Hematopoietic multipotent progenitor cell (in vitro differentiated cells): ENCODE data around the gene FGF14. TPM values are rescaled to one million over a fixed set of nuclear protein-coding genes. Genes with fewer than 3 reads are reported as not detected.
"Not testable (repeated sequence)": the region's sequence is repeated elsewhere in the genome, so short reads cannot be mapped to it uniquely, and the experiment has no call there.

Experiments used
- DNase-seq, 3 donors: peaks; one replicate each; pipeline ENCODE4 v3.0.0-alpha.2; 2011 to 2015; ENCODE audit warnings: low read depth in 2 of 3, low spot score in 2 of 3
- total RNA-seq: library from RNA; depleted of rRNA; stranded (reverse); fragments of >200 nt; gene quantifications from one replicate; pipeline ENCODE4 v1.2.3, GENCODE V29; 2012

FGF14 gene
- total RNA-seq, 1 donor: under 0.01 TPM

GRCh38 chr13:101893021-101893420, 508.8 kb downstream of the FGF14 start:
- DNase-seq: no peak

GRCh38 chr13:101892296-101892695, 509.6 kb downstream of the FGF14 start:
- DNase-seq: no peak

GRCh38 chr13:101881593-101881992, 520.3 kb downstream of the FGF14 start:
- DNase-seq: no peak

DNA sequence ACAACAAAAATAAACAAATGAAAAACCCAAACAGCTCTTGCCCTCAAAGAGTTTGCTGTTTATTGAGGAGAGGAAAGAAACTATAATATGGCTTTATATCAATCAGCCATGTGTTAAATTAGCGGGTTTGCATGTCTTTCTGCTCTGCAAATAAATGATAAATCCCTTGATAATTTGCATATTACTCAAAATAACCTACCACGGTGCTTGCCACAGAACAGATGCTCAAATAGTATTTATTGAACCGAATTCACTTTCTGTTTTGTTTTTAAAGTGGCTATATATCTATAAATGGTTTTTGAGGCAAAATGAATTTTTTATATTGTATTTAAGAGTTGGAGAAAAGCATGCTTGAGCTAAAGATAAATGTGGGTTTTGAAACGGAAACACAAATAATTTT, 521.3 kb downstream of the FGF14 start:
- no peak for DNase-seq

- DNase-seq: no peak
Measured at GRCh38 chr13:101876951-101877350, 524.9 kb downstream of the FGF14 start.

DNA sequence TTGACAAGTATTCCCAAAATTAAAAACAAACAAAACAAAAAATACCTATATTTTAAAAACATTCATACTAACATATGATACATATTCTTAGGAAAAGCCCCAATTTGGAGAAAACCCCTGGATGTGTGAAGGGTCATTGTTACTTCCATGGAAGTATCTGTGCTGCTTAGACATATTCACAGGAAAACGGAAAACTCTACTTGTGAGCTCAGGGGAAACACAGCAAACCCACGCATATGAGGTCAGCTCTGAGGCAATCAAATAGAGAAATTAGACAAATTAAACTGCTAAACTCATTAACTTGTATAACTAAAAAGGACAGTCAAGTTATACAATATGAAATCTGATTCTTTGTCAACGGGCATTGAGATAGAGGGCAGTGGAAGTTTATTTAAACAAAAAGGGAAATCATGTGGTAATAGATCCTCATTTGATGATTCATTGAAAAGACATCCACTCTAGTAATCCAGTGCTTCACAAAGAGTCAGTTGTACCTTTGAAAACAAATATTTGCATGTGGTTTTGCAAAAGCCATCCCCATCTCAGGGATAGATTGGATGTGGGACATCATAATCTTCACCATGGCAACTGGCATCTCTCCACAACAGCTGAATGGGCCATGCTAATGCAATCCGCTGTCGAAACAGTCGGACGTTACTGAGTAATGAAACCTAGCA, 526.0 kb downstream of the FGF14 start:
- DNase-seq: no peak

DNA sequence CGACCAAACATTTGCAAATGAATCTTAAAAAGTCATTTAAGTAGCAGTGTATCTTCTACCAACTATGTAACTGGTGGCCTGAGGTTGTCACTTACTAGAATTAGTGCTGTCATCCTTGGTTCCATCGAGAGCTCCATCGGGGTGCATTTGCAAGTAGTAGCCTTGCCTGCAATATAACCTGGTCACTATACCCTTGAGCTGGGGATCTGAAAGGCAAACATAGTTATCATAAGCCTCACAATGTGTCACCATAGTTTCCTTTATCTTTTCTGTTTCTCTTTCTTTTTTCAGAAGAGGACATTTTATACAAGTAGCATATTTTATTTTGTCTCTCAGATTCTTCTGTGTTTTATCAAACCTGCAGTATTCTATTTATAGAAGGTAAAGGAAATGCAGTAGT, 526.8 kb downstream of the FGF14 start:
- DNase-seq: no peak

DNA sequence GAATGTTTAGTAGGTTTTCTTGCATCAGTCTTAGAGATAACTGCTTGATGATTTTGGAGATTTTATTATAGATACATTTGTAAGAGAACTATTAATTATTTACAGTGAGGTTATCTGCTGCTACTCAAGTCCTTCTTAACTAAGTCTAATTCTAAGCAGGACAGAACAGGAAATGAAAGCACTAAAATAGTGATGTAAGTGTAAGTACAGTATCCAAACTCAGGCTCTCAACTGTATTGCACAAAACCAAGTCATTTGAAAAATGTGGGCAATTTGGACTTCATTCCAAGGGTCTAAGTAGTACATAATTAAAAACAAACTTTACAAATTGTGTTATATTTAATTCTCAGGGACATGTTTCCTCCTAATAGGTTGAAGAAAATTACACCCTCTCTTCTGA, 532.3 kb downstream of the FGF14 start:
- DNase-seq: no peak

DNA sequence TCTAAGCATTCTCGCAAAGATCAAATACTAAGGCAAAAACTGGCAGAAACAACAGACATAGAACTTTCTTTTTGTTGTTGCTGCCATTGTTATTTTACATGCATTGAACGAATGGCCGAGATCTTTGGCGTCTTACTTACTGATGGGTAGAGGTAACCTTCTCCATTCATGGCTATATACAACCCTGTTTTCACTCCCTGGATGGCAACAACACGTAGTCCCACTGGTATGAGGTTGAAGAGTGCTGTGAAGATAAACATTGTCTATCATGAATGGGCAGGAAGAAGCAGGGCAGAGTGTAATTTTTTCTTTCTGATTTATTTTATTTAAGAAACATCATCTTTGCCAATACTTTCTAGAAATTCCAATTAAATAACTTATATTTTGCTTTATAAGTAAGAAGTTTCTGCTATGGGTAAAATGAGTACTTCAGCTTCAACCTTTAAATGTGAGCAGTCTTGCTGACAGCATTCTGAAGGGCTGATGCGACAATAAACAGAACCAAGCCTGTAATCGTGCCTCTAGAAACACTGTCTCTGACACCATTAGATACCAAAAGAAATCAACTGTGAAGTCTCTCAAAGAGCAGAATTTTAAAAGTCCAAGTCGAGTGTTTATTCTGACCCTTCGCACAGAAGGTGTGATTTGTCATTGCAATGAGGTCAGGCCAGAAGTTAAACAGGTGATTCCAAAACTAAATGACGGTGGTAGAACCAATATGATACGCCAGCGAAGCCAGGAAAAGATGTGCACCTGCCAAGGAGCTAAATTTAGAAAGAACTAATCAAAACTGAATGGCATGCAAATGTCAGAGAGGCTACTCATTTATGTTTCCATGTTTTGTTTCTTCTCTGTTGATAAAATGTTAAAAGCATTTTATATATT, 533.0 kb downstream of the FGF14 start:
- DNase-seq: no peak

- no peak for DNase-seq
Measured at GRCh38 chr13:101866889-101867581, 534.8 kb downstream of the FGF14 start.

DNA sequence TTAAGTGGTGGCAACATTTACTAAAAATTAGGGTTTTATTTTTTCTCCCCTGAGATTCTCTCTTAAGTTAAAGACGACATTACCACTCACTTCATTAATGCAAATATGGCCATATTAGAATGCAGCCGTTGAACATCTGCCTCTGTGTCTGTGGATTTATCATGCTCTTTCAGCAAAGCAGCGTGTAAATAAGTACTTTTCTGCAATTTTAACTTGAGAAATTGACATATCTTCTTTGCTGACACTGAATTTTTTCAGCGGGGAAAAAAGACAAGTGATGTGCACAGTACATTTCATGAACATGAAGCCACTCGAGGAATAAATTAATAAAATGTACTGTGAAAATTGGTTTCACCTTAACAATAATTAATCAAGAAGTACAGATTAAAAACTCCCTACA, 543.0 kb downstream of the FGF14 start:
- no peak for DNase-seq

DNA sequence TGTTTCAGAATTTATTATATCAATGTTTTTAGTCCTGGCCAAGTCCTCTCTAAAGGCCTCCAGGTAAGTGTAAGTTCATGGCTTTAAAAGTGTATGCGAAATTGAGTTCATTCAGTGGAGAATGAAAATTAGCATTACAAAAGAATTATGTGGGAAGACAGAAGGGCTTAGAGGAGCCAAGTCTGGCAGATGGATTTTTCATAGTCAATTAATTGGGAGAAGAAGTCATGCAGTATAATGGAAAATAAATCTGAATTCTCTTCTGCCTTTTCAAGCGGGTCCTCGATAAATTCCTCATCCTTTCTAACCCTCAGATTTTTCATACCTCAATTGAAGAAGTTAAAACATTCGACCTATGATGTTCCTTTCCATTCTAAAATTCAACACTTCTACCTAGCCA, 555.1 kb downstream of the FGF14 start:
- DNase-seq: no peak

DNA sequence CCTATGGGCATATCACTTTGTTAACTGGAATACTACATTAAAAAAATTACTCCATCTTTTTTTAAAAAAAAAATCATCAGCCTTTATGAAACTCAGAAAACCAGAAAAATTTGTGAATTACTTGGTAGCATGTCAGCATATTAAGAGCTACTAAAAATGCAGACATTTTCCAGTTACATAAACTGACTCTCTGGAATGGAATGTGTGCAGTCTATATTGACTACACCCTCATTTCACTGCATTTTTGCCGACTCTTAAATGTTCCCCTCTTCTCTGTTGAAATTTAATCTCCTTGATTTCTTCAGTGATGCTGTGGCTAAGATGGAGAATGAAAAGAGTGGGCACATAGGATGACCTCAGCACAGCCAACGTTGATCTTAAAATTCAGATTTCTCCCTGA, 555.6 kb downstream of the FGF14 start:
- no peak for DNase-seq

GRCh38 chr13:101845245-101846020, 556.4 kb downstream of the FGF14 start:
- no peak for DNase-seq

DNA sequence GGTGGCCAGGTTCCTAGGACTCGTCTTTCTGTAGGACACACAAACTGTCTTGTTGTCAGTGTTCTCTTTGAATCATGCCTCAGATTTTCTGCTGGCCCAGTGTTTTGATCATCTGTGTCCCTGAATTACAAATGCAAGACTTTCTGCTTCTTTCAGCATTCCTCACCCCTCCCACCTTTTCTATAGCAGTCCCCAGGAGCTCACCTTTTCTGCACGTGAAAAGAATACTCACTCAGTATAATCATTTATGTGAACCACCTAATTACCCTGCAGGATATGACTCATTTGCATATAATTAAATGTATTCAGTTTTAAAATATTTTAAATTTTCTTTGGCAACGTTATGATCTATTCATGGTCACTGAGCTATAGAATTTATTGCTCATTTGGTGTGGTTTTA, 560.1 kb downstream of the FGF14 start:
- DNase-seq: no peak

DNA sequence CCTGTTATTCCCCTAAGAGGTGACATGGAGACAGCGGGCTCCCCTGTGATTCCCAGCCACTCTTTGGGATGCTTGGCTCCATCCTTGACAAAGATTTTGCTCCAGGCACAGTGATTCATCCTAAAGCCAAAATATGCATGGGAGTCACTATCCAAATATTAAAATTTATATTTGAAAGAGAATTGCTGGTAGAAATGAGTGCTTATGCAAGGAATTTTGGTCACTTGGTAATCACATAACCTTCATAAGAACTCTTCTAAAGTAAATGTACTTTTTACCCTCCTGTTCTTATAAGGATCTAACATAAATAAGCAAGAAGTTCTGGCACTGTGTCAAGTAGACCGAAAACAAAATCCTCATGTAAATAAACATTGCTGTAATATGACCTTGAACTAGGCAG, 563.5 kb downstream of the FGF14 start:
- no peak for DNase-seq

DNA sequence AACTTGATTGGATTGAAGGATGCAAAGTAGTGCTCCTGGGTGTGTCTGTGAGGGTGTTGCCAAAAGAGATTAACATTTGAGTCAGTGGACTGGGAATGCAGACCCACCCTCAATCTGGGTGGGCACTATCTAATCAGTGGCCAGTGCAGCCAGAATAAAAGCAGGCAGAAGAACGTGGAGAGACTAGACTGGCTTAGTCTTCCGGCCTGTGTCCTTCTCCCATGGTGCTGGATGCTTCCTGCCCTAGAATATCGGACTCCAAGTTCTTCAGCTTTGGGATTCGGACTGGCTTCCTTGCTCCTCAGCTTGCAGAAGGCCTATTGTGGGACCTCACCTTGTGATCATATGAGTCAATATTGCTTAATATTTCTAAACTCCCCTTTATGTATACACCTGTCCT, 564.1 kb downstream of the FGF14 start:
- not testable (repeated sequence) for DNase-seq

DNA sequence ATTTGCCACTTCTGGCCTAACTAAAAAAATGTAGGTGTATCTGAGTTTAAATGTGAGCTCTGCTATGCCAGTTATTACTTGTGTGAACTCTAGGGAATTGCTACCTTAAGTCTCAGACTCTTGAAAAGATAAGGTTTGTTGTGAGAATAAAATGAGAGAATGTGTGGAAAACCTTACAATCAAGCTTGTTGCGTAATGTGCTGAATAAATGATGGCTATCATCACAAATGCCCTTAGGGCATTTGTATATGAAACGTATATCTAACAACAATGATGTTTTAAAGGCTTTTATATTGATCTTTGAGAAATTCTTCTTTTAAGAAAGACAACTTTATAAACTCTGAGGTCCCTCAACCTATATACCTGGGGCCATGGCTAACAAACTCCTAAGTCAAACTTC, 564.6 kb downstream of the FGF14 start:
- DNase-seq: no peak

DNA sequence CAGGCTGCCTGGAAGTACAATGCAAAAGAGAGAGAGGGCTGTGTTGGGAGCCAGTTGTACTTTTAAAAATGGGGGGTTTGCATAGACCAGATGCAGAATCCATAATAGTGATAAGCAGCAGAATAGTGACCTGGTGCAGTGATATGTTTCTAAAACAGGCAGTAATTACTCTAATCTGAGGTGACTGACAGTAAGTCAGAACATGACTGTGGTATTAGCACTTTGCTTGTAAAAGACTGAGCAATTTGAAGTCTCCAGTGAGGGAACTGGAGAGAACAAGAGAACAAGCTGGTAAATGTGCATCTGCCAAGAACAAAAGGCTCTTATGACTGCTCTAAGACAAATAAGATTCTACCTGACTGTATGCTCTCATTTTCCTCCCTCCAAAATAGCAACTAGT, 565.9 kb downstream of the FGF14 start:
- no peak for DNase-seq

DNA sequence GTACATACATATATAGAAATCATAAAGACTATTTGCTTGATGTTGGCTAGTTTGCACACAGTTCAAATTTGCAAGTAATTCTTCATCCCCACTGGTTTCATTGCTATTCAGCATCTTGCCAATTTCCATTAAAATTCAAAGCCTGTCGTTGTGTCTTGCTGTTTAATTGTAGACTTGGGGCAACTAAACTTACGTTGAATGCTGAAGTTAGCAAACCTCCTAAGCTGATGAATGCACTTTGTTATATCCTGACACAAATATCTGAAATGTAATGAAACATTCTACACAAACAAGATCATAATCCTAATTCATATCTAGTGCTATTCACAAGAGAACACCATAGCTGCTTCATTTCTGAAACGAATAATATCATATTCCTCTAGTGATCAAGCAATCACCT, 568.2 kb downstream of the FGF14 start:
- DNase-seq: no peak

GRCh38 chr13:101830035-101830434, 571.8 kb downstream of the FGF14 start:
- no peak for DNase-seq
